Gastroesophageal sphincter (tissue), 3 donors: ENCODE data around the gene CDRT15.
"Not testable (repeated sequence)": the region's sequence is repeated elsewhere in the genome, so short reads cannot be mapped to it uniquely, and the experiment has no call there.

Experiments
- EP300 ChIP-seq: sonication (generic); formaldehyde crosslinking; IDR thresholded peaks from one replicate; pipeline ENCODE4 v1.6.1; 2017; ENCODE audit warnings: antibody characterized with exemption, mild to moderate bottlenecking
- POLR2A ChIP-seq, 2 donors: fragments of 450-650 bp; IDR thresholded peaks; one replicate each; pipeline ENCODE4 v1.6.1; 2017; ENCODE audit warnings: antibody characterized with exemption in 2 of 2, mild to moderate bottlenecking in 2 of 2, moderate library complexity in 1 of 2
- POLR2AphosphoS5 ChIP-seq: sonication (generic); formaldehyde crosslinking; IDR thresholded peaks from one replicate; pipeline ENCODE4 v1.6.1; 2017; ENCODE audit warnings: antibody characterized with exemption
- TF ChIP-seq, protein P1 (sequence below), 4 experiments: fragments of 200-600 bp in 2 of 4; fragments of 450-650 bp in 2 of 4; sonication (generic) in 1 of 4; IDR thresholded peaks; one replicate each; pipeline ENCODE4 v1.5.1; 2017 to 2019; ENCODE audit warnings: antibody characterized with exemption in 4 of 4, mild to moderate bottlenecking in 2 of 4, moderate library complexity in 2 of 4

DNA sequence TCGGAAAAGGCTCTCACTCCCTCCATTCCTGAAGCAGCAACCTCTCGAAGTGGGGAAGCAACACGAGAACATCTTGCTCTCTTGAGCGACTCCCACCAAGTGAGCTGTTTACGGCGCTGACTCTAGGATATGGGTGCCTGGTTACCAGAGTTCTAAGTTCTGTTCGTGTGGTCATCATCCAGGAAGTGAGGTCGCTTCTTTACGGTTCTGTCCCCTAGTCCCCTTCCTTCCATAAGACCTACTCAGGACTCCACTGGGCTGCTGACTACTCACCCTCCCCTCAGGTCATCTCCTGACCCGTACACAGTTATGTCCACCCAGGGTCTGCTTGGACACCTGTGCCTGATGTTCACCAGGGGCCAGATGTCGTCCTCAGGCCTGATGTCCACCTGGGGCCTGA lies at the start of gene CDRT15:
- TF ChIP-seq, protein P1, sequence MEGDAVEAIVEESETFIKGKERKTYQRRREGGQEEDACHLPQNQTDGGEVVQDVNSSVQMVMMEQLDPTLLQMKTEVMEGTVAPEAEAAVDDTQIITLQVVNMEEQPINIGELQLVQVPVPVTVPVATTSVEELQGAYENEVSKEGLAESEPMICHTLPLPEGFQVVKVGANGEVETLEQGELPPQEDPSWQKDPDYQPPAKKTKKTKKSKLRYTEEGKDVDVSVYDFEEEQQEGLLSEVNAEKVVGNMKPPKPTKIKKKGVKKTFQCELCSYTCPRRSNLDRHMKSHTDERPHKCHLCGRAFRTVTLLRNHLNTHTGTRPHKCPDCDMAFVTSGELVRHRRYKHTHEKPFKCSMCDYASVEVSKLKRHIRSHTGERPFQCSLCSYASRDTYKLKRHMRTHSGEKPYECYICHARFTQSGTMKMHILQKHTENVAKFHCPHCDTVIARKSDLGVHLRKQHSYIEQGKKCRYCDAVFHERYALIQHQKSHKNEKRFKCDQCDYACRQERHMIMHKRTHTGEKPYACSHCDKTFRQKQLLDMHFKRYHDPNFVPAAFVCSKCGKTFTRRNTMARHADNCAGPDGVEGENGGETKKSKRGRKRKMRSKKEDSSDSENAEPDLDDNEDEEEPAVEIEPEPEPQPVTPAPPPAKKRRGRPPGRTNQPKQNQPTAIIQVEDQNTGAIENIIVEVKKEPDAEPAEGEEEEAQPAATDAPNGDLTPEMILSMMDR (IDR thresholded peaks at IDR 0.05), result not testable (repeated sequence)
- not testable (repeated sequence) for TF ChIP-seq POLR2AphosphoS5; POLR2A (IDR thresholded peaks at IDR 0.05); EP300
